Measurements from ENCODE around the gene TMEM120B.

The TMEM120B gene

GRCh38 chr12:121781484-121781997 is 69.0 kb downstream of the TMEM120B start:
- POLR2A ChIA-PET = interaction anchor here (1.0 to 2.4 kb wide), 4 partner anchors 12 to 107 kb away, joined by 3 to 12 read pairs (median 6); partner anchors contain the start of genes PSMD9, RHOF and TMEM120B
- TF ChIP-seq BHLHE40 (IDR thresholded peaks at IDR 0.05; ENCODE audit: borderline replicate concordance) = no peak
- no peak for TF ChIP-seq TARDBP (IDR thresholded peaks at IDR 0.05)
- TF ChIP-seq NFRKB (IDR thresholded peaks at IDR 0.05) = no peak
- TF ChIP-seq LEF1 (IDR thresholded peaks at IDR 0.05; ENCODE audit: borderline replicate concordance) = no peak
- TF ChIP-seq HDGF (IDR thresholded peaks at IDR 0.05; ENCODE audit: borderline replicate concordance) = no peak
- TF ChIP-seq CTBP1 (IDR thresholded peaks at IDR 0.05; ENCODE audit: borderline replicate concordance) = no peak
- TF ChIP-seq ARNT (IDR thresholded peaks at IDR 0.05) = no peak
- TF ChIP-seq FOXA1 (IDR thresholded peaks at IDR 0.05) = no peak
- no peak for TF ChIP-seq ELF4 (IDR thresholded peaks at IDR 0.05)
- no peak for TF ChIP-seq SP1 (IDR thresholded peaks at IDR 0.05)
- no peak for TF ChIP-seq L3MBTL2 (conservative IDR thresholded peaks at IDR 0.05)
- no peak for TF ChIP-seq PKNOX1 (IDR thresholded peaks at IDR 0.05)
- no peak for TF ChIP-seq SUZ12 (IDR thresholded peaks at IDR 0.05)
- no peak for TF ChIP-seq FOXK2 (IDR thresholded peaks at IDR 0.05)
- TF ChIP-seq ZNF384 (IDR thresholded peaks at IDR 0.05) = no peak
- TF ChIP-seq FOXM1 (IDR thresholded peaks at IDR 0.05; ENCODE audit: borderline replicate concordance) = no peak
- no peak for DNase-seq (ENCODE audit: extremely low spot score)
- CTCF ChIA-PET = interaction anchor here (0.8 to 10.0 kb wide), 4 partner anchors 9 to 30 kb away, joined by 3 to 87 read pairs (median 4); partner anchors contain the start of gene RHOF

GRCh38 chr12:121781998-121782979 is 69.7 kb downstream of the TMEM120B start:
- no peak for DNase-seq (ENCODE audit: extremely low spot score)
- CTCF ChIA-PET = interaction anchor here (0.6 to 10.0 kb wide), 5 partner anchors 9 to 375 kb away, joined by 3 to 87 read pairs (median 3); partner anchors contain the start of gene RHOF
- POLR2A ChIA-PET = interaction anchor here (1.0 to 2.4 kb wide), 4 partner anchors 11 to 106 kb away, joined by 3 to 12 read pairs (median 6); partner anchors contain the start of genes PSMD9, RHOF and TMEM120B
- TF ChIP-seq NFRKB (IDR thresholded peaks at IDR 0.05) (no peak), BHLHE40 (IDR thresholded peaks at IDR 0.05; ENCODE audit: borderline replicate concordance) (no peak), ZNF384 (IDR thresholded peaks at IDR 0.05) (no peak), TARDBP (IDR thresholded peaks at IDR 0.05) (no peak), SP1 (IDR thresholded peaks at IDR 0.05) (no peak), CTBP1 (IDR thresholded peaks at IDR 0.05; ENCODE audit: borderline replicate concordance) (no peak), FOXK2 (IDR thresholded peaks at IDR 0.05) (no peak), LEF1 (IDR thresholded peaks at IDR 0.05; ENCODE audit: borderline replicate concordance) (no peak), FOXA1 (IDR thresholded peaks at IDR 0.05) (no peak), L3MBTL2 (conservative IDR thresholded peaks at IDR 0.05) (no peak), FOXM1 (IDR thresholded peaks at IDR 0.05; ENCODE audit: borderline replicate concordance) (no peak), ELF4 (IDR thresholded peaks at IDR 0.05) (no peak), SUZ12 (IDR thresholded peaks at IDR 0.05) (no peak)

GRCh38 chr12:121783766-121784165 is 71.2 kb downstream of the TMEM120B start:
- POLR2A ChIA-PET = no interaction called here
- CTCF ChIA-PET = interaction anchor here (10.0 kb wide), 1 partner anchor 12 kb away, joined by 87 read pairs; the partner anchor contains the start of gene RHOF
- no peak for DNase-seq (ENCODE audit: extremely low spot score)
- TF ChIP-seq HDGF (IDR thresholded peaks at IDR 0.05; ENCODE audit: borderline replicate concordance) (no peak), NFRKB (IDR thresholded peaks at IDR 0.05) (no peak), BHLHE40 (IDR thresholded peaks at IDR 0.05; ENCODE audit: borderline replicate concordance) (no peak), SUZ12 (IDR thresholded peaks at IDR 0.05) (no peak), ELF4 (IDR thresholded peaks at IDR 0.05) (no peak), FOXA1 (IDR thresholded peaks at IDR 0.05) (no peak), SP1 (IDR thresholded peaks at IDR 0.05) (no peak), FOXM1 (IDR thresholded peaks at IDR 0.05; ENCODE audit: borderline replicate concordance) (no peak), L3MBTL2 (conservative IDR thresholded peaks at IDR 0.05) (no peak), LEF1 (IDR thresholded peaks at IDR 0.05; ENCODE audit: borderline replicate concordance) (no peak), ARNT (IDR thresholded peaks at IDR 0.05) (no peak), PKNOX1 (IDR thresholded peaks at IDR 0.05) (no peak), ZNF384 (IDR thresholded peaks at IDR 0.05) (no peak), CTBP1 (IDR thresholded peaks at IDR 0.05; ENCODE audit: borderline replicate concordance) (no peak), TARDBP (IDR thresholded peaks at IDR 0.05) (no peak), FOXK2 (IDR thresholded peaks at IDR 0.05) (no peak)

GRCh38 chr12:121784460-121784859 is 71.9 kb downstream of the TMEM120B start:
- ChIA-PET CTCF (interaction anchor here (0.6 to 10.0 kb wide), 2 partner anchors 11 to 1928 kb away, joined by 3 to 87 read pairs; partner anchors contain the start of gene RHOF), POLR2A (no interaction called here)
- no peak for DNase-seq (ENCODE audit: extremely low spot score)
- TF ChIP-seq TARDBP (IDR thresholded peaks at IDR 0.05) (no peak), LEF1 (IDR thresholded peaks at IDR 0.05; ENCODE audit: borderline replicate concordance) (no peak), SP1 (IDR thresholded peaks at IDR 0.05) (no peak), FOXM1 (IDR thresholded peaks at IDR 0.05; ENCODE audit: borderline replicate concordance) (no peak), ARNT (IDR thresholded peaks at IDR 0.05) (no peak), FOXK2 (IDR thresholded peaks at IDR 0.05) (no peak), PKNOX1 (IDR thresholded peaks at IDR 0.05) (no peak)

DNA sequence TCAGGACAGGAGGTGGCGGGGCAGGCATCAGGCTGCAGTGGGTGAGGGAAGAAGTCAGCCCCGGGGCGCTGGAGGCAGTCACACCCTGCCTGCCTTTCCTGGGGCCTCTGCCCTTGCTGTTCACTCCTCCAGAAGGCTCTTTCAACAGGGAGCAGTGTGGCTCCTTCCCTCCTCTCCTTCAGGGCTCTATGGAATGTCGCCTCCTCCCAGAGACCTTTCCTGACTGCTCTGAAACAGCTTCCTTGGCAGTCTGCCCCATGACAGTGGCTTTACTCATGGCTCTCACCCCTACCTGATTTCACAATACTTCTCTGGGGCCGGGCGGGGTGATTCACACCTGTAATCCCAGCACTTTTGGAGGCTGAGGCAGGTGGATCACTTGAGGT is 73.9 kb downstream of the TMEM120B start:
- TF ChIP-seq LEF1 (IDR thresholded peaks at IDR 0.05; ENCODE audit: borderline replicate concordance) (no peak), CTBP1 (IDR thresholded peaks at IDR 0.05; ENCODE audit: borderline replicate concordance) (no peak), SP1 (IDR thresholded peaks at IDR 0.05) (no peak), ARNT (IDR thresholded peaks at IDR 0.05) (no peak), FOXK2 (IDR thresholded peaks at IDR 0.05) (no peak), FOXM1 (IDR thresholded peaks at IDR 0.05; ENCODE audit: borderline replicate concordance) (no peak), SUZ12 (IDR thresholded peaks at IDR 0.05) (no peak), BHLHE40 (IDR thresholded peaks at IDR 0.05; ENCODE audit: borderline replicate concordance) (no peak), HDGF (IDR thresholded peaks at IDR 0.05; ENCODE audit: borderline replicate concordance) (no peak), ZNF384 (IDR thresholded peaks at IDR 0.05) (no peak), FOXA1 (IDR thresholded peaks at IDR 0.05) (no peak), L3MBTL2 (conservative IDR thresholded peaks at IDR 0.05) (no peak), NFRKB (IDR thresholded peaks at IDR 0.05) (no peak), TARDBP (IDR thresholded peaks at IDR 0.05) (no peak), ELF4 (IDR thresholded peaks at IDR 0.05) (no peak), PKNOX1 (IDR thresholded peaks at IDR 0.05) (no peak)
- POLR2A ChIA-PET = no interaction called here
- CTCF ChIA-PET = interaction anchor here (0.7 to 10.0 kb wide), 2 partner anchors 9 to 125 kb away, joined by 3 to 87 read pairs; partner anchors contain the start of gene RHOF
- DNase-seq (ENCODE audit: extremely low spot score) = no peak
